Measurements from ENCODE around the gene EFCAB8.
A peak's percentile ranks its signal among the peaks of the same experiment; 100 is the strongest.

EFCAB8 gene

GRCh38 chr20:32858701-32859372 is at the start of gene EFCAB8:
Gene EFCAB8 (plus strand): TSS chr20:32858923. CDS start chr20:32863793, 4,870 bp downstream.
- no peak for DNase-seq

- no peak for DNase-seq
Measured at GRCh38 chr20:32809907-32810306, 48.8 kb upstream of the EFCAB8 start.

GRCh38 chr20:32810941-32811340 is 47.8 kb upstream of the EFCAB8 start:
- no peak for DNase-seq

GRCh38 chr20:32811886-32812285 is 46.8 kb upstream of the EFCAB8 start:
- DNase-seq: no peak

GRCh38 chr20:32819992-32820697 is 38.6 kb upstream of the EFCAB8 start:
- DNase-seq: no peak

- no peak for DNase-seq
Measured at GRCh38 chr20:32820698-32821377, 37.9 kb upstream of the EFCAB8 start.

GRCh38 chr20:32822225-32822624 is 36.5 kb upstream of the EFCAB8 start:
- DNase-seq: no peak

GRCh38 chr20:32823078-32823477 is 35.6 kb upstream of the EFCAB8 start:
- DNase-seq: peak; percentile 5

- no peak for DNase-seq
Measured at GRCh38 chr20:32823737-32824588, 34.8 kb upstream of the EFCAB8 start.

GRCh38 chr20:32828029-32828680 is 30.6 kb upstream of the EFCAB8 start:
- DNase-seq: no peak

GRCh38 chr20:32829311-32830005 is 29.3 kb upstream of the EFCAB8 start:
- no peak for DNase-seq

- no peak for DNase-seq
Measured at GRCh38 chr20:32830437-32830836, 28.3 kb upstream of the EFCAB8 start.

- DNase-seq: no peak
Measured at GRCh38 chr20:32831982-32832381, 26.7 kb upstream of the EFCAB8 start.

GRCh38 chr20:32832664-32833063 is 26.1 kb upstream of the EFCAB8 start:
- no peak for DNase-seq

- no peak for DNase-seq
Measured at GRCh38 chr20:32834972-32835371, 23.8 kb upstream of the EFCAB8 start.

GRCh38 chr20:32837157-32837556 is 21.6 kb upstream of the EFCAB8 start:
- DNase-seq: no peak

- no peak for DNase-seq
Measured at GRCh38 chr20:32839227-32839981, 19.3 kb upstream of the EFCAB8 start.

- no peak for DNase-seq
Measured at GRCh38 chr20:32839982-32840285, 18.8 kb upstream of the EFCAB8 start.

- no peak for DNase-seq
Measured at GRCh38 chr20:32841174-32841573, 17.5 kb upstream of the EFCAB8 start.

- no peak for DNase-seq
Measured at GRCh38 chr20:32841632-32842031, 17.1 kb upstream of the EFCAB8 start.

Measured in amniotic stem cell (primary cell).